D721Med (cell line): Measurements from ENCODE around the gene CA9.
A peak's percentile ranks its signal among the peaks of the same experiment; 100 is the strongest.

Experiments used
- DNase-seq: peaks from one replicate; pipeline ENCODE4 v3.0.0; 2011; ENCODE audit warnings: low spot score; ENCODE audit not compliant: insufficient read length
- FAIRE-seq: peaks from 2 replicates; lab custom pipeline; 2011; peaks lifted over from hg19 to GRCh38; lab: Jason Lieb, UNC
- TF ChIP-seq, protein P1 (sequence below): IDR thresholded peaks from 2 replicates; pipeline ENCODE4 v1.5.1; 2012; ENCODE audit warnings: mild to moderate bottlenecking, control low read depth; ENCODE audit not compliant: insufficient read depth; ENCODE audit errors: missing control alignments

The CA9 gene

DNA sequence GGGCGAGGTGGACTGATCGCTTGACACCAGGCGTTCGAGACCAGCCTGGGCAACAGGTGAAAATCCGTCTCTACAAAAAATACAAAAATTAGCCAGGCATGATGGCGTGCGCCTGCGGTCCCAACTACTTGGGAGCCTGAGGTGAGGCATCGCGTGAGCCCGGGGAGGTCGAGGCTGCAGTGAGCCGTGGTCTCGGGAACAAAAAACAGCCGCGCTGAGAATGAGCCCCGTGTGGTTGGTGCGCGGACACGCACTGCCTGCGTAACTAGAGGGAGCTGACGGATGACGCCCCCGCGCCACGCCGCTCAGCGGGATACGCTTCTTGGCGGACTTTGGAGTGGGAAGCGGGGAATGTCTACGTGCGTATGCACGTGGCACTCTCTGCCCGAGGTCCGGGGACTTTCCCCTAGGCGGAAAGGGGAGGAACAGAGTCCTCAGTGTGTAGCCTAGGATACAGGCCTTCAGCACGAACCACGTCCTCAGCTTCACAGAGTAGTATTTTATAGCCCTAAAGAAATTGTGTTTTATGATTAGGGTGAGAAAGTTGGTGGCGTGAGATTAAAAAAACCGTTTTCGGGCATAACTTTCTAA lies 16.1 kb upstream of the CA9 start, which contains the start of gene RMRP:
TSS of gene RMRP (minus strand) at position 474 of the 591 bp plus-strand sequence.
- DNase-seq = peak; percentile 84
- no peak for FAIRE-seq
- TF ChIP-seq, protein P1, sequence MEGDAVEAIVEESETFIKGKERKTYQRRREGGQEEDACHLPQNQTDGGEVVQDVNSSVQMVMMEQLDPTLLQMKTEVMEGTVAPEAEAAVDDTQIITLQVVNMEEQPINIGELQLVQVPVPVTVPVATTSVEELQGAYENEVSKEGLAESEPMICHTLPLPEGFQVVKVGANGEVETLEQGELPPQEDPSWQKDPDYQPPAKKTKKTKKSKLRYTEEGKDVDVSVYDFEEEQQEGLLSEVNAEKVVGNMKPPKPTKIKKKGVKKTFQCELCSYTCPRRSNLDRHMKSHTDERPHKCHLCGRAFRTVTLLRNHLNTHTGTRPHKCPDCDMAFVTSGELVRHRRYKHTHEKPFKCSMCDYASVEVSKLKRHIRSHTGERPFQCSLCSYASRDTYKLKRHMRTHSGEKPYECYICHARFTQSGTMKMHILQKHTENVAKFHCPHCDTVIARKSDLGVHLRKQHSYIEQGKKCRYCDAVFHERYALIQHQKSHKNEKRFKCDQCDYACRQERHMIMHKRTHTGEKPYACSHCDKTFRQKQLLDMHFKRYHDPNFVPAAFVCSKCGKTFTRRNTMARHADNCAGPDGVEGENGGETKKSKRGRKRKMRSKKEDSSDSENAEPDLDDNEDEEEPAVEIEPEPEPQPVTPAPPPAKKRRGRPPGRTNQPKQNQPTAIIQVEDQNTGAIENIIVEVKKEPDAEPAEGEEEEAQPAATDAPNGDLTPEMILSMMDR = peak; percentile 7

DNA sequence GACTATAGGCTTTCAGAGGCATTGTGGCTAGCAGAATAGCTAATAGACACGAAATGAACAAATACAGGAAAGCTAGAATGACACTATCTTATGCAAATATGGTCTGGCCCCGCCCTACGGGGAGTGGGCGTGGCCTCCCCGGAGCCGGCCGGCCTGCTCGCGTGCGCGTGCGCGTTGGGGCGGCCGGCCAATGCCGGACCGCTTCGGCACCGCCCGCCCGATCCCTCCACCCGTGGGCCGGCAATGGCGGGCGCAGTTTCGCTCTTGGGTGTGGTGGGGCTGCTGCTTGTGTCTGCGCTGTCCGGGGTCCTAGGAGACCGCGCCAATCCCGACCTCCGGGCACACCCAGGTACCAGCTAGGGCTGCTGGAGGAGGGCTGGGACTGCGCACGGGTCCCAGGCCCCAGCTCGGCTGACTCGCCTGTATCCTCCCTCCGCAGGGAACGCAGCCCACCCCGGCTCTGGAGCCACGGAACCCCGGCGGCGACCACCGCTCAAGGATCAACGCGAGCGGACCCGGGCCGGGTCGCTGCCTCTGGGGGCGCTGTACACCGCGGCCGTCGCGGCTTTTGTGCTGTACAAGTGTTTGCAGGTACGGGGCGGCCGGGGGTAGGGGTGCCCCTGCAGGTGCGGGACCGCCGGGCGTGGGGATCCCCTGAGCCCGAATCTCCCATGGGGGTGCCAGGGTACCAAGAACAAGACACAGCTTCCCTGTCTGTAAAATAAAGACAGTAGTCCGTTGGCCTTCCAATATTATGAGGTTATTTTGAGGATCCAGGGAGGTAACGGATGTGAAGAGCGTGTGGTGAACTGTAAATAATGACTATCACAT lies 15.4 kb upstream of the CA9 start, which contains the start of gene CCDC107:
TSS of gene CCDC107 (plus strand) at position 156 of the 831 bp plus-strand sequence. CDS start at position 244, 88 bp downstream.
- TF ChIP-seq, protein P1 = peak; percentile 42
- DNase-seq (peak; percentile 76), FAIRE-seq (no peak)

DNA sequence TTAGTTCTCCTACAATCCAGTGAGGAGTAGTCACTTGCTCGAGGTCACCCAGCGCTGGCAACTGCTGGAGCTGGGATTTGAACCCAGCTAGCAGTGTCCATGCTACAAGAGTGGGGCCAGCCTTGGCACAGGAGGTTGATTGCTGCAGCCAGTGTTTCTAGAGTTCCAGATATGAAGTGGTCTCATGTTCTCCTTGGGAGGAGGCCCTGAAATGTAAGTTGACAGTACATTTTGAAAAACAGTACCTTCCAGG lies 14.8 kb upstream of the CA9 start:
- no peak for DNase-seq
- no peak for FAIRE-seq
- TF ChIP-seq, protein P1 = no peak

DNA sequence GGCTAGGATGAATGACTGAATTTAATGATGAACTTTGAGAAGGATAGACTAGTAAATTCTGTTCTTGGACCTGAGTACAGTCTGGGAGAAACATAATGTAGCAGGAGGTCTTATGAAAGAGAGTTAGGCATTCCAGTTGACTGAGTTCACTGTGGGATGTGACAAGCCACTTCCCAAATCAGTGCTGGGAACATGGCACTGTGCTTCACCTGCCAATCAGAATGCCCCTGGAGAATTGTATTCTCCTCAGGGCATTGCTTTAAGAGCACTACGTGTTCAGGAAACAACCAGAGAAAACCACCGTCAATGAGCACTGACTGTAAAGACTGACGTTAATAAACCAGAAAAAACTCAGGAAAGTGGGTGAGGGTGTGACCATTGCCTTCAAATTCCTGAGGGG lies 14.4 kb upstream of the CA9 start:
- no peak for FAIRE-seq

DNA sequence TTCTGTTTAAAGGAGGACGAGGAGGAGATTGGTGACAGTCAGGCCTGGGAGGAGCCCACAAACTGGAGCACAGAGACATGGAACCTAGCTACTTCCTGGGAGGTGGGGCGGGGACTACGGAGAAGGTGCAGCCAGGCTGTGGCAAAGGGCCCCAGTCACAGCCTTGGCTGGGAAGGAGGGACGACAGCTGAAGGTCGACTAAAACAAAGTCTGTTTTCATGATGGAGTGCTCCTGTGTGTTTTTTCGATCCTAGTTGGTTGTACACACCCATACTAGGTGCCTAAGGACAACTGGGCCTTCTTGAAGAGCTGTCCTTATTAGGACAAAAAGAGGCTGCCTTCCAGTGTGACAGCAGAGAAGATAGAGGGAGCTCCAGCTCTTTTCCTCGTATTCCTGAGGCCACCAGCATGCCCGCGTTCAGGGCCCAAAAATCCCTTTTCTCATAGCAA lies 12.7 kb upstream of the CA9 start:
- TF ChIP-seq, protein P1 = peak; percentile 28
- FAIRE-seq (no peak), DNase-seq (no peak)

More for the DNA sequence above, 14.4 kb upstream of the CA9 start:
- DNase-seq = no peak
- TF ChIP-seq, protein P1 = no peak

DNA sequence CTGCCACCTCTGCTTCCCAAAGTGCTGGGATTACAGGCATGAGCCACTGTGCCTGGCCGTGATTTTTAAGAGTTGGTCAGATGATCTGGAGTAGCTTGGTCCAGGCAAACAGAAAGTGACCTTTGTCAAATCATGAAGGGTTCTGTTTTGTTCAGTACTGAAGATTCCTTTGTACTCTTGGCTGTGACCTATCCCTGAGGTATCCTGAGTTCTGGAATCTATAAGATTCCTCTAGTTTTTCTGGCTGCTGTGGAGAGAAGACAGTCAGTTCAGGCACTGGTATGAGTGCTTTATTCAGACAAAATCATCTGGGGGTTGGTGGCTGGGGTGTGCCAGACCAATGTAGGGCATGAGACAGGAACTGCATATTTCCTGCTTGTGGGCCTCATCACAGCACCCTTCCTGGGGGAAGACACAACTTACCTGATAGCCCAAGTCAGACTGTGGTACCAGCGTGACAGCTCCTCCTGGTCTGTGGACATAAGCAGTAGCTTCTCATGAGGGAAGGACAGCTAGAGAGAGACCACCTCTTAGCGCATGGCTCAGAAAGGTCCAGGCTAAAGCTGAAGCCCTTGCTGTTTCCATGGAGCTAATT lies 11.9 kb upstream of the CA9 start:
- no peak for DNase-seq
- FAIRE-seq = no peak
- TF ChIP-seq, protein P1 = no peak
